Mesothelial cell of epicardium (in vitro differentiated cells): ENCODE results near the gene NCK1. TPM values are rescaled to one million over a fixed set of nuclear protein-coding genes. Genes with fewer than 3 reads are reported as not detected.

Source experiments
- DNase-seq, 2 experiments: peaks; one replicate each; pipeline ENCODE4 v3.0.0; 2021; ENCODE audit warnings: low spot score in 2 of 2; ENCODE audit not compliant: unreplicated experiment in 2 of 2
- H3K27ac Mint-ChIP-seq: 2 replicates; pipeline ENCODE4 v1.8.0; 2021; ENCODE audit warnings: mixed read lengths
- H3K27me3 Mint-ChIP-seq: 2 replicates; pipeline ENCODE4 v1.8.0; 2021; ENCODE audit warnings: low read depth, mixed read lengths
- H3K36me3 Mint-ChIP-seq: 2 replicates; pipeline ENCODE4 v1.8.0; 2021; ENCODE audit warnings: mixed read lengths
- H3K4me1 Mint-ChIP-seq: 2 replicates; pipeline ENCODE4 v1.8.0; 2021; ENCODE audit warnings: mixed read lengths
- H3K4me3 Mint-ChIP-seq: 2 replicates; pipeline ENCODE4 v1.8.0; 2021; ENCODE audit warnings: mild to moderate bottlenecking, moderate library complexity, mixed read lengths
- H3K9me3 Mint-ChIP-seq: 2 replicates; pipeline ENCODE4 v1.8.0; 2021; ENCODE audit warnings: mixed read lengths
- CTCF ChIP-seq: fragments of 200-600 bp; sonication (generic); IDR thresholded peaks from one replicate; pipeline ENCODE4 v1.5.0; 2021; ENCODE audit warnings: antibody characterized with exemption; ENCODE audit not compliant: unreplicated experiment
- total RNA-seq: library from RNA; stranded (reverse); gene quantifications from 3 replicates; pipeline ENCODE4 v1.2.1, GENCODE V29; 2021

Gene NCK1
- total RNA-seq, 1 donor from 2014 or later: 27.9 TPM

DNA sequence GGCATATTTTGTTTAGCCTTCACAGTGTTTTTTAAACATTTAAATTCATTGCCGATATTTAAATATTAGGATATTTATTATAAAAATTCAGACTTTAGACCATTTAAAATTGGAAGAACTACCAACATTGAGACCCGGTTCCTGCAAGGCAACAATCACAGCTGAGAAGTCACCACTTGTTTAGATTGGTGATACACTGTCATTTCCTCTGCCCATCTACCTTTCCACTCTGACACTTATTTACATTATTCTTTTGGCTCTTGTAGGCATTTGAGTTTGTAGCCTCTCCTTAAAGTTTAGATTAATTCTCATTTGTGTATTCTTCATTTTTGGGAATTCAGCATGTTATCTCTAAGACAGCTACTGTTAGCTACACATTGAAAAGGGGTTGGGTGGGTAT lies 85.5 kb downstream of the NCK1 start:
- H3K9me3 Mint-ChIP-seq: peaks cover 5% of the 10 kb centered on the region
- no peaks in the 10 kb centered on the region for H3K27me3 Mint-ChIP-seq
- no peak for DNase-seq
- no peak overlapping the region for H3K4me3 Mint-ChIP-seq
- TF ChIP-seq CTCF: no peak
- peaks cover 13% of the 10 kb centered on the region for H3K36me3 Mint-ChIP-seq
- H3K27ac Mint-ChIP-seq: no peak overlapping the region
- H3K4me1 Mint-ChIP-seq: no peaks in the 10 kb centered on the region

GRCh38 chr3:136949146-136949545 lies 87.1 kb downstream of the NCK1 start:
- H3K27ac Mint-ChIP-seq: no peak overlapping the region

DNA sequence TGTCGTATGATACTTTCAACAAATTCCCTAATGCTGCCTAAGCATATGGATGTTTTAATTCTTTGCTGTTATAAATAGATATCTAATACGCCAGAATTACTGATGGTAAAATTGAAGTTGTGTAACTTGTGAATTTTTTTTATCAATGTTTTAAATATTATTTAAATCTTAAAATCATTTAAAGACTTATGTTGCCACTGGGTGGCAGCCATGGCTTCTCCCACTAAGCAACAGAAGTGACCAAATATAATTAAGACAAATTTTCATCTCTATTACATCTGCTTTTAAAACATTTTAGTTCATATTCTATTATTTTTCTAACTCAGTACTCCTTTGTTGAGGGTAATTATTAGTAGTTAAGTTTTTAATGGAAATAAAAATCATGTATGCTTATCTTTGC lies 87.7 kb downstream of the NCK1 start:
- no peak overlapping the region for H3K4me3 Mint-ChIP-seq
- no peaks in the 10 kb centered on the region for H3K4me1 Mint-ChIP-seq
- no peak for TF ChIP-seq CTCF
- peaks cover 12% of the 10 kb centered on the region for H3K36me3 Mint-ChIP-seq
- no peak overlapping the region for H3K27ac Mint-ChIP-seq
- H3K27me3 Mint-ChIP-seq: no peaks in the 10 kb centered on the region
- H3K9me3 Mint-ChIP-seq: peaks cover 5% of the 10 kb centered on the region
- DNase-seq: no peak

More at GRCh38 chr3:136949146-136949545, 87.1 kb downstream of the NCK1 start:
- DNase-seq: no peak
- H3K36me3 Mint-ChIP-seq: peaks cover 12% of the 10 kb centered on the region
- TF ChIP-seq CTCF: no peak
- H3K27me3 Mint-ChIP-seq: no peaks in the 10 kb centered on the region
- H3K4me1 Mint-ChIP-seq: no peaks in the 10 kb centered on the region
- peaks cover 5% of the 10 kb centered on the region for H3K9me3 Mint-ChIP-seq
- H3K4me3 Mint-ChIP-seq: no peak overlapping the region

- Mint-ChIP-seq H3K36me3 (peaks cover 9% of the 10 kb centered on the region), H3K4me3 (no peak overlapping the region), H3K27me3 (no peaks in the 10 kb centered on the region), H3K27ac (no peak overlapping the region), H3K4me1 (peaks cover 4% of the 10 kb centered on the region), H3K9me3 (peaks cover 2% of the 10 kb centered on the region)
- TF ChIP-seq CTCF: no peak
- no peak for DNase-seq
These were observed 88.6 kb downstream of the NCK1 start for GRCh38 chr3:136950623-136951022.

DNA sequence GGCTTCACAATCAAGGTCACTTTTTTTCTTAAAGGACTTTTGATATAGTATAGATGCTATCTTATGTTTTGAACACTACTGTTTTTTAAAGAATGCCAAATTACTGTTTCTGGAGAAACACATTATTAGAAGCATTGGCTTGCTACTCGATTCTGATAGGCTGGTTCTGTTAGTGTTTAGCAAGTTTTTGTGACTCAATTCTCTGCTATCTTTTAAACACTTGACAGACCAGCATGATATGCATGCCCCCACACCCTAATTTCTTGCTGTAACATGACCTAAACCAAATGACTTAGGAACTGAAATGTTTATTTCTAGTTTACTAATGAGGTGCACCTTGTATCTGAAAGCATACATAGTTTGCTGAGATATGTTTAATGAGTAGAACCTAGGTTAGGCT lies 90.3 kb downstream of the NCK1 start:
- no peaks in the 10 kb centered on the region for H3K36me3 Mint-ChIP-seq
- DNase-seq: no peak
- no peaks in the 10 kb centered on the region for H3K9me3 Mint-ChIP-seq
- no peaks in the 10 kb centered on the region for H3K27me3 Mint-ChIP-seq
- H3K4me1 Mint-ChIP-seq: peaks cover 5% of the 10 kb centered on the region
- no peak overlapping the region for H3K27ac Mint-ChIP-seq
- TF ChIP-seq CTCF: no peak
- H3K4me3 Mint-ChIP-seq: no peak overlapping the region

GRCh38 chr3:136954251-136954650 lies 92.2 kb downstream of the NCK1 start:
- no peaks in the 10 kb centered on the region for H3K36me3 Mint-ChIP-seq
- H3K4me3 Mint-ChIP-seq: no peak overlapping the region
- H3K4me1 Mint-ChIP-seq: peaks cover 5% of the 10 kb centered on the region
- H3K9me3 Mint-ChIP-seq: no peaks in the 10 kb centered on the region
- DNase-seq: no peak
- H3K27me3 Mint-ChIP-seq: no peaks in the 10 kb centered on the region
- H3K27ac Mint-ChIP-seq: no peak overlapping the region
- TF ChIP-seq CTCF: no peak
